ENCODE results near the gene NANOS3. TPM values are rescaled to one million over a fixed set of nuclear protein-coding genes. Genes with fewer than 3 reads are reported as not detected.

Gene NANOS3
- total and polyA plus RNA-seq, 9 of the 15 experiments (the other 6 are each of a cell fraction or from before 2014, with no cell fraction given) = not detected

DNA sequence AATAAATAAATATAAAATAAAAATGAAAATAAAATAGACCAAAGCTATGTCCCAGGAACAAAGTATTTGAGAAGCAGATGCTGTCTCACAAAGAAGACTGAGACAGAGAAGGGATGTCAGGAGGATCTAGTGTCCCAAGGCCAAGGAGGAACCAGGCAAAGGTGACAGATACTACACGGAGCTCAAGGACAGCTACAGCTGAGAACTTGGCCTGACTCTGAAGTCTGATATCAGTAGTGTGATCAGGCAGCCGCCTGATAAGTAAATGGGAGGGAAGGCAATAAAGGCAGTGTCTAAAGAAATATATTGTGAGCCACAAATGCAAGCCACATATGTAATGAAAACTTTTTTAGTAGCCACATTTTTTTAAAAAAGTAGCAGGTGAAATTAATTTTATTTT is 20.4 kb upstream of the NANOS3 start (continued):
- TF ChIP-seq, protein P1, sequence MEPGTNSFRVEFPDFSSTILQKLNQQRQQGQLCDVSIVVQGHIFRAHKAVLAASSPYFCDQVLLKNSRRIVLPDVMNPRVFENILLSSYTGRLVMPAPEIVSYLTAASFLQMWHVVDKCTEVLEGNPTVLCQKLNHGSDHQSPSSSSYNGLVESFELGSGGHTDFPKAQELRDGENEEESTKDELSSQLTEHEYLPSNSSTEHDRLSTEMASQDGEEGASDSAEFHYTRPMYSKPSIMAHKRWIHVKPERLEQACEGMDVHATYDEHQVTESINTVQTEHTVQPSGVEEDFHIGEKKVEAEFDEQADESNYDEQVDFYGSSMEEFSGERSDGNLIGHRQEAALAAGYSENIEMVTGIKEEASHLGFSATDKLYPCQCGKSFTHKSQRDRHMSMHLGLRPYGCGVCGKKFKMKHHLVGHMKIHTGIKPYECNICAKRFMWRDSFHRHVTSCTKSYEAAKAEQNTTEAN (CRISPR knock-in tag; IDR thresholded peaks at IDR 0.05) = no peak
- TF ChIP-seq GABPB1 (CRISPR knock-in tag; IDR thresholded peaks at IDR 0.05) = no peak

DNA sequence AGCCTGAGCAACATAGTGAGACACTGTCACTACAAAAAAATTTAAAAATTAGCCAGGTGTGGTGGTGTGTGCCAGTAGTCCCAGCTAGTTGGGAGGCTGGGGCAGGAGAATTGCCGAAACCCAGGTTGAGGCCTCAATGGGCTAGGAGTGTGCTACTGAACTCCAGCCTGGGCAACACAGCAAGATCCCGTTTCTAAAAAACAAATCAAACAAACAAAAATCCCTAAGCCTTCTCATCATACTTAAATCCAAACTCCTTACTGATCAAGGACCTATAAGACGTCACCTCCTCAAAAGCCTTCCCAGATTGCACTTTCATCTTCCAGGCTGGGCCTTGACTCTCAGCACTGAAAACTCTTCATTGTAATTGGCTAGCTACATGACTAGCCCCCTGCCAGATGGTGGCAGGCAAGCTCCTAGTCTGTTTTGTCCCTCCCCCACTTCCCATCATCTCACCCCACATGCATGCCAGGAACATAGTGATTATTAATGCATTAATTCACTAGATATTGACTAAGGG is 17.5 kb upstream of the NANOS3 start:
- intact Hi-C loops (cut with micrococcal nuclease) = no loop called here
- TF ChIP-seq VEZF1 (CRISPR knock-in tag; IDR thresholded peaks at IDR 0.05) (0 out of 2 replicates have a peak, but pooled peaks have one; percentile 18), ZNF121 (CRISPR knock-in tag; conservative IDR thresholded peaks at IDR 0.05) (peak; percentile 98), HDAC1 (IDR thresholded peaks at IDR 0.05) (0 out of 4 replicates have a peak, but pooled peaks of 1 of the 2 experiments have one; percentile 17), FOXK1 (CRISPR knock-in tag; IDR thresholded peaks at IDR 0.05; ENCODE audit: borderline replicate concordance) (no peak), RBM25 (IDR thresholded peaks at IDR 0.05; ENCODE audit: low read depth, low read length, severe bottlenecking) (peak; percentile 86), HCFC1 (IDR thresholded peaks at IDR 0.05; ENCODE audit: low read depth, low read length) (no peak), ZNF354B (CRISPR knock-in tag; IDR thresholded peaks at IDR 0.05) (no peak), KDM1A (IDR thresholded peaks at IDR 0.05) (peak; percentile 49 to 81), PURB (CRISPR knock-in tag; IDR thresholded peaks at IDR 0.05; ENCODE audit: low read depth) (no peak), BCOR (IDR thresholded peaks at IDR 0.05) (peak; percentile 93), ZNF24 (IDR thresholded peaks at IDR 0.05) (peak; percentile 74; the same call in 1 of the 2 replicates)
- TF ChIP-seq, protein P2, sequence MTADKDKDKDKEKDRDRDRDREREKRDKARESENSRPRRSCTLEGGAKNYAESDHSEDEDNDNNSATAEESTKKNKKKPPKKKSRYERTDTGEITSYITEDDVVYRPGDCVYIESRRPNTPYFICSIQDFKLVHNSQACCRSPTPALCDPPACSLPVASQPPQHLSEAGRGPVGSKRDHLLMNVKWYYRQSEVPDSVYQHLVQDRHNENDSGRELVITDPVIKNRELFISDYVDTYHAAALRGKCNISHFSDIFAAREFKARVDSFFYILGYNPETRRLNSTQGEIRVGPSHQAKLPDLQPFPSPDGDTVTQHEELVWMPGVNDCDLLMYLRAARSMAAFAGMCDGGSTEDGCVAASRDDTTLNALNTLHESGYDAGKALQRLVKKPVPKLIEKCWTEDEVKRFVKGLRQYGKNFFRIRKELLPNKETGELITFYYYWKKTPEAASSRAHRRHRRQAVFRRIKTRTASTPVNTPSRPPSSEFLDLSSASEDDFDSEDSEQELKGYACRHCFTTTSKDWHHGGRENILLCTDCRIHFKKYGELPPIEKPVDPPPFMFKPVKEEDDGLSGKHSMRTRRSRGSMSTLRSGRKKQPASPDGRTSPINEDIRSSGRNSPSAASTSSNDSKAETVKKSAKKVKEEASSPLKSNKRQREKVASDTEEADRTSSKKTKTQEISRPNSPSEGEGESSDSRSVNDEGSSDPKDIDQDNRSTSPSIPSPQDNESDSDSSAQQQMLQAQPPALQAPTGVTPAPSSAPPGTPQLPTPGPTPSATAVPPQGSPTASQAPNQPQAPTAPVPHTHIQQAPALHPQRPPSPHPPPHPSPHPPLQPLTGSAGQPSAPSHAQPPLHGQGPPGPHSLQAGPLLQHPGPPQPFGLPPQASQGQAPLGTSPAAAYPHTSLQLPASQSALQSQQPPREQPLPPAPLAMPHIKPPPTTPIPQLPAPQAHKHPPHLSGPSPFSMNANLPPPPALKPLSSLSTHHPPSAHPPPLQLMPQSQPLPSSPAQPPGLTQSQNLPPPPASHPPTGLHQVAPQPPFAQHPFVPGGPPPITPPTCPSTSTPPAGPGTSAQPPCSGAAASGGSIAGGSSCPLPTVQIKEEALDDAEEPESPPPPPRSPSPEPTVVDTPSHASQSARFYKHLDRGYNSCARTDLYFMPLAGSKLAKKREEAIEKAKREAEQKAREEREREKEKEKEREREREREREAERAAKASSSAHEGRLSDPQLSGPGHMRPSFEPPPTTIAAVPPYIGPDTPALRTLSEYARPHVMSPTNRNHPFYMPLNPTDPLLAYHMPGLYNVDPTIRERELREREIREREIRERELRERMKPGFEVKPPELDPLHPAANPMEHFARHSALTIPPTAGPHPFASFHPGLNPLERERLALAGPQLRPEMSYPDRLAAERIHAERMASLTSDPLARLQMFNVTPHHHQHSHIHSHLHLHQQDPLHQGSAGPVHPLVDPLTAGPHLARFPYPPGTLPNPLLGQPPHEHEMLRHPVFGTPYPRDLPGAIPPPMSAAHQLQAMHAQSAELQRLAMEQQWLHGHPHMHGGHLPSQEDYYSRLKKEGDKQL (CRISPR knock-in tag; IDR thresholded peaks at IDR 0.05; ENCODE audit: borderline replicate concordance) = no peak

More for the DNA sequence above, 17.5 kb upstream of the NANOS3 start:
- ATAC-seq = no peak
- Histone ChIP-seq H2AFZ (ENCODE audit: low read depth, low read length) (no peak overlapping the region), H3K4me2 (ENCODE audit: insufficient read depth, low read length) (no peak overlapping the region), H3K27ac (ENCODE audit: extremely low read depth, low read depth, low read length) (no peak overlapping the region), H4K20me1 (replicated peaks; ENCODE audit: control insufficient read depth, insufficient read depth, low read length) (no peaks in the 10 kb centered on the region), H3K27me3 (ENCODE audit: control insufficient read depth in 2 of 2, insufficient read depth in 2 of 2, low read length in 2 of 2) (peaks cover 3 to 4% of the 10 kb centered on the region in 2 experiments; a peak in 4 of 5 replicates), H3K79me2 (ENCODE audit: control insufficient read depth, insufficient read depth, low read length) (no peaks in the 10 kb centered on the region), H3K9me1 (ENCODE audit: control insufficient read depth, insufficient read depth, low read length) (no peaks in the 10 kb centered on the region), H3K36me3 (ENCODE audit: control insufficient read depth, insufficient read depth, low read length) (no peaks in the 10 kb centered on the region), H3K9me3 (replicated peaks; ENCODE audit: control insufficient read depth, insufficient read depth, low read depth, low read length) (no peaks in the 10 kb centered on the region), H3K4me1 (replicated peaks in 1 of 2; ENCODE audit: control insufficient read depth in 2 of 2, insufficient read depth in 2 of 2, low read length in 2 of 2) (peaks cover 17 to 27% of the 10 kb centered on the region in 2 experiments), H3K9ac (ENCODE audit: insufficient read depth in 1 of 2, low read depth in 2 of 2, low read length in 2 of 2) (no peak overlapping the region), H3K4me3 (no peak overlapping the region)
- no TSS peak for BruUV-seq (replicated peaks)
- 87% methylated on average over 3 of the region's 3 CpGs for WGBS (ENCODE audit: insufficient coverage, low coverage, missing lambda C conversion rate)
- in situ Hi-C loops (cut with MboI) = no loop called here
- peak in 2 of 4 experiments; percentile 43 to 46 for DNase-seq (ENCODE audit: extremely low read depth in 1 of 4, low spot score in 3 of 4)
- no peak for FAIRE-seq
- POLR2A ChIA-PET = no interaction called here
- CTCF ChIA-PET (ENCODE audit: low intra/inter-chr PET ratio) = no interaction called here
